Suprapubic skin (tissue), 4 donors: ENCODE data around the gene SKI. TPM values are rescaled to one million over a fixed set of nuclear protein-coding genes. Genes with fewer than 3 reads are reported as not detected.

Experiments used
- DNase-seq, 2 donors: peaks; one replicate each; pipeline ENCODE4 v3.0.0-alpha.2; 2019; ENCODE audit warnings: low spot score in 2 of 2
- H3K27ac ChIP-seq: fragments of 200-600 bp; sonication (generic); one replicate; pipeline ENCODE4 v1.5.1; 2019
- H3K27me3 ChIP-seq: fragments of 200-600 bp; sonication (generic); one replicate; pipeline ENCODE4 v1.5.1; 2019
- H3K36me3 ChIP-seq: fragments of 200-600 bp; sonication (generic); one replicate; pipeline ENCODE4 v1.5.1; 2019
- H3K4me1 ChIP-seq: fragments of 200-600 bp; sonication (generic); one replicate; pipeline ENCODE4 v1.5.1; 2019
- H3K4me3 ChIP-seq: fragments of 200-600 bp; sonication (generic); one replicate; pipeline ENCODE4 v1.5.1; 2019; ENCODE audit warnings: mild to moderate bottlenecking
- H3K9me3 ChIP-seq: fragments of 200-600 bp; sonication (generic); one replicate; pipeline ENCODE4 v1.5.1; 2019
- CTCF ChIP-seq, 2 donors: fragments of 200-600 bp in 1 of 2; fragments of 450-650 bp in 1 of 2; sonication (generic) in 1 of 2; IDR thresholded peaks; one replicate each; pipeline ENCODE4 v1.5.1; 2016 to 2019; ENCODE audit warnings: antibody characterized with exemption in 2 of 2, mild to moderate bottlenecking in 1 of 2, moderate library complexity in 1 of 2
- EP300 ChIP-seq: sonication (generic); formaldehyde crosslinking; IDR thresholded peaks from one replicate; pipeline ENCODE4 v1.6.1; 2017; ENCODE audit warnings: antibody characterized with exemption
- POLR2A ChIP-seq, 2 donors: fragments of 450-650 bp; IDR thresholded peaks; one replicate each; pipeline ENCODE4 v1.6.1; 2017; ENCODE audit warnings: antibody characterized with exemption in 2 of 2, mild to moderate bottlenecking in 2 of 2, moderate library complexity in 2 of 2
- POLR2AphosphoS5 ChIP-seq, 3 donors: sonication (generic); formaldehyde crosslinking; IDR thresholded peaks; one replicate each; pipeline ENCODE4 v1.6.1; 2017; ENCODE audit warnings: antibody characterized with exemption in 3 of 3
- WGBS: methylation state at CpG from one replicate; pipeline ENCODE4 v1.1.5; 2018; 5-methylcytosine and 5-hydroxymethylcytosine counted together
- total RNA-seq, 4 donors: library from RNA; depleted of rRNA; stranded (reverse); fragments of >200 nt; gene quantifications; one replicate each; pipeline ENCODE4 v1.1.0, GENCODE V29; 2016

SKI gene
- total RNA-seq, 4 donors from 2014 or later, result 51.8 to 91.2 (median 68.1) TPM

- no peak for TF ChIP-seq CTCF (IDR thresholded peaks at IDR 0.05)
- no peak for TF ChIP-seq POLR2AphosphoS5 (IDR thresholded peaks at IDR 0.05)
- no peak for TF ChIP-seq POLR2A (IDR thresholded peaks at IDR 0.05)
- no peak for TF ChIP-seq EP300
- Histone ChIP-seq H3K4me1 (peaks cover 67% of the 10 kb centered on the region), H3K27ac (no peak overlapping the region), H3K36me3 (no peaks in the 10 kb centered on the region), H3K27me3 (no peaks in the 10 kb centered on the region), H3K9me3 (no peaks in the 10 kb centered on the region), H3K4me3 (no peak overlapping the region)
- DNase-seq, result no peak
- 85% methylated on average over 10 of the region's 10 CpGs for WGBS
These were observed 60.2 kb downstream of the SKI start for GRCh38 chr1:2288311-2288710.

GRCh38 chr1:2288816-2289536 is 60.9 kb downstream of the SKI start:
- 83% methylated on average over 11 of the region's 20 CpGs for WGBS
- no peak overlapping the region for H3K4me3 ChIP-seq
- no peaks in the 10 kb centered on the region for H3K36me3 ChIP-seq
- H3K27ac ChIP-seq, result no peak overlapping the region
- peaks cover 65% of the 10 kb centered on the region for H3K4me1 ChIP-seq
- no peaks in the 10 kb centered on the region for H3K9me3 ChIP-seq
- TF ChIP-seq POLR2A (IDR thresholded peaks at IDR 0.05) (no peak), CTCF (IDR thresholded peaks at IDR 0.05) (no peak), EP300 (no peak), POLR2AphosphoS5 (IDR thresholded peaks at IDR 0.05) (no peak)
- H3K27me3 ChIP-seq, result no peaks in the 10 kb centered on the region
- DNase-seq, result no peak

- H3K4me1 ChIP-seq, result peaks cover 67% of the 10 kb centered on the region
- TF ChIP-seq EP300 (no peak), CTCF (IDR thresholded peaks at IDR 0.05) (no peak), POLR2AphosphoS5 (IDR thresholded peaks at IDR 0.05) (no peak), POLR2A (IDR thresholded peaks at IDR 0.05) (no peak)
- H3K4me3 ChIP-seq, result no peak overlapping the region
- H3K9me3 ChIP-seq, result no peaks in the 10 kb centered on the region
- no peaks in the 10 kb centered on the region for H3K36me3 ChIP-seq
- peak overlapping the region; percentile 68 for H3K27ac ChIP-seq
- WGBS, result 67% methylated on average over 7 of the region's 9 CpGs
- DNase-seq, result no peak
- no peaks in the 10 kb centered on the region for H3K27me3 ChIP-seq
These were observed 61.5 kb downstream of the SKI start for GRCh38 chr1:2289607-2290006.

- peak overlapping the region; percentile 68 for H3K27ac ChIP-seq
- H3K27me3 ChIP-seq, result no peaks in the 10 kb centered on the region
- no peaks in the 10 kb centered on the region for H3K36me3 ChIP-seq
- DNase-seq, result no peak
- 63% methylated on average over 3 of the region's 7 CpGs for WGBS
- no peaks in the 10 kb centered on the region for H3K9me3 ChIP-seq
- peaks cover 68% of the 10 kb centered on the region for H3K4me1 ChIP-seq
- no peak for TF ChIP-seq POLR2A (IDR thresholded peaks at IDR 0.05)
- TF ChIP-seq POLR2AphosphoS5 (IDR thresholded peaks at IDR 0.05), result no peak
- no peak for TF ChIP-seq EP300
- TF ChIP-seq CTCF (IDR thresholded peaks at IDR 0.05), result no peak
- peak overlapping the region; percentile 35 for H3K4me3 ChIP-seq
These were observed 62.1 kb downstream of the SKI start for GRCh38 chr1:2290171-2290578.

- H3K27me3 ChIP-seq, result no peaks in the 10 kb centered on the region
- H3K4me1 ChIP-seq, result peaks cover 68% of the 10 kb centered on the region
- WGBS, result 29% methylated on average over 32 of the region's 41 CpGs
- H3K4me3 ChIP-seq, result peak overlapping the region; percentile 35
- peak overlapping the region; percentile 75 for H3K27ac ChIP-seq
- TF ChIP-seq POLR2A (IDR thresholded peaks at IDR 0.05) (no peak), EP300 (no peak), CTCF (IDR thresholded peaks at IDR 0.05) (no peak), POLR2AphosphoS5 (IDR thresholded peaks at IDR 0.05) (peak in 2 of 3 donors; percentile 61 to 71)
- peak; percentile 94 for DNase-seq
- H3K9me3 ChIP-seq, result no peaks in the 10 kb centered on the region
- H3K36me3 ChIP-seq, result no peaks in the 10 kb centered on the region
These were observed 62.7 kb downstream of the SKI start for GRCh38 chr1:2290595-2291510.
